GM12873 (cell line): Measurements from ENCODE around the gene CCDC6.

ENCODE experiments used
- CTCF ChIP-seq: IDR thresholded peaks from 2 replicates; pipeline ENCODE4 v1.5.1; 2012; ENCODE audit warnings: low read depth, mild to moderate bottlenecking, moderate library complexity, low read length, control low read depth; ENCODE audit not compliant: insufficient read depth; ENCODE audit errors: missing control alignments

The CCDC6 gene

DNA sequence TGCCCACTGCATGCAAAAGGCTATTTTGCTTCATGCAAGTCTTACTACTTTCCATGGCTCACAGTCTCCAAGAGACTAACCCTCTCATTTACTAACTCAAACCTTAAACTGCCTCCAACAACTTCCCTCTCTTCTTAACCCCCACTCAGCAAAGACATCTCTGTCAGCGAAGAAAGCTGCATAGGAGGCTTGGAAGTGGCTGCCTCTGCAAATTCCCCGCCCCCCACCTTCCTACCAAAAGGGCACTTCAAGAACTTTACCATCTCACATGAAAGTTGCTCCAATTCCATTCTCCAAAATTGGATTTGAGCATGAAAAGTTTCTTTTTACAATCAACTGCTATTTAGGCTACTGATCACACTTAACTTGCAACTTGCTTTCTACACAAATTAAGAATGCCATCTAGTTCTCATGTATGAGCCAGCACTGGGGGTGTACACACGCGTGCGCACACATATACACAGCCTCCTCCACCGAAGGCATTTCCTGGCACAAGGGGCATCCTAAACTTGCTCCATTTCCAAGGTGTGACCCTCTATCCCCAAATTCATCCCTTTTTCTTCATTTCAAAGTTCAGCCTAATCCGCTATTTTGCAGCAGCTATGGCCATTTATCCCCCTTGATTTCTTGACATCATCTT lies 1.8 kb downstream of the CCDC6 start:
- no peak for TF ChIP-seq CTCF

DNA sequence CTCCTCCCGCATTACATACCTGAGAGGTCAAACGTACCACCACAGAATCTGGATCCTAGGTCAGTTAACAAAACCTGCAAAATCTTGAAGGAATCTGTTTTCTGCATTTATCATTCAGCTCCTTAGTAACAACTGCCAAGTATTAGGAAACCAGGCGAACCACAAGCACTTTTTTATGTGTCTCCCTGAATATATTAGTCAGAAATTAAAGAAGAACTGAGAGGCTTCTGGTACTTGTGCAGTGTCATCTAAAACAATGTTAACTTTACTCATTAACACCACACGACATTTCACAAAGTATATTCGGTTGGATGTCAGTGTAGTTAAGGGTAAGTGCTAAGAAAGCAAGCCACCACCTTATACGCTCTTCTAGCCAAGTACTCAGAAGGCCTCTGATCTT lies 2.5 kb downstream of the CCDC6 start:
- no peak for TF ChIP-seq CTCF

GRCh38 chr10:59902016-59902415 lies 4.3 kb downstream of the CCDC6 start:
- no peak for TF ChIP-seq CTCF

DNA sequence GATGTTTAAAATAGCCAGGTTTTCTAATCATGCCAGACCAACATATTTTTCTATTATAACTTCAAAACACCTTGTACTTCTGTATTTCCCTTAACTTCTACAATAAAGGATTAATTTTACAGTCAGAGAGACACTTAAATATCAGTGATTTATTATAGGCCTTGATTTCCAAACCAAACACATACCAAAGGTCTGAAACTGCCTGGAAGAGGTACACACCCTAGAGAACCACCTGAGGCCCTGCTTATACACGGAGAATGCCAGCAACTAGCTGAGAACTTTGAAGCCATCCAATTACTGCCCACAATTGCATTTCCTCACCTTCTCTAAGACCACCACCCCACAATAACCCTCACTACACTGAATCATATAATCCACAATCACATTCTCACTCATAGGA lies 4.9 kb downstream of the CCDC6 start:
- TF ChIP-seq CTCF = no peak

- TF ChIP-seq CTCF = no peak
These were observed 6.2 kb downstream of the CCDC6 start for GRCh38 chr10:59900048-59900727.

- no peak for TF ChIP-seq CTCF
These were observed 8.1 kb downstream of the CCDC6 start for GRCh38 chr10:59898125-59898835.

DNA sequence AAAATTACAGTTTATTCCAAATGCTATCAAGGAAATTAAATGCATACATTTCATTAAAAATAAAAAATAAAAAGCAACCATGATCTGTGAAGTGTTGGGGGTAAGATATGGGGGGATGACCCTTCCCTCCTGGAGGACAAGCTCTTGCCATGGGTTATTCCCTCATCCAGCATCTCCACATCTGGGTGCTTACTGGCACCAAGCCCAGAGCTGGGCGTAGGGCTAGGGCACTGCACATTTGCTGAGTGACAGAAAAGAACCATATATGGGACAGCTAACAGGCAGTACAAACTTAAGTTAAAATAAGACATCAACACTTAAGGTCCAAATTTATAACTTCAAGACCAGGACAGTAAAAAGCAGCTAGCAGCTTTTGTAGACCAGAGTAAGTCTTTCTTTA lies 10.2 kb downstream of the CCDC6 start:
- no peak for TF ChIP-seq CTCF
